K562 (cell line): ENCODE data around the gene GCSH. TPM values are rescaled to one million over a fixed set of nuclear protein-coding genes. Genes with fewer than 3 reads are reported as not detected.

Experiments used
- ADNP ChIP-seq: fragments of 200-800 bp; sonication (Bioruptor generic); IDR thresholded peaks from 2 replicates; pipeline ENCODE4 v1.6.1; 2016; ENCODE audit warnings: missing genetic modification characterization, missing compliant biosample characterization
- ATF1 ChIP-seq, 2 experiments: fragments of 450-650 bp in 1 of 2; IDR thresholded peaks; 2 replicates each; pipeline ENCODE4 v1.6.1; 2016; ENCODE audit warnings: missing compliant biosample characterization in 1 of 2, missing genetic modification characterization in 1 of 2
- CREB1 ChIP-seq, 2 experiments: sonication (generic) in 1 of 2; formaldehyde crosslinking in 1 of 2; IDR thresholded peaks; 2 replicates each; pipeline versions ENCODE4 v1.6.1 to v1.8.0; 2012 to 2022; ENCODE audit warnings: inconsistent platforms in 1 of 2, mild to moderate bottlenecking in 1 of 2, missing genetic modification reagents in 1 of 2, moderate library complexity in 1 of 2
- DMBX1 ChIP-seq: fragments of 250-450 bp; sonication (Bioruptor Pico); IDR thresholded peaks from 2 replicates; pipeline ENCODE4 v1.8.0; 2022; ENCODE audit warnings: inconsistent platforms, mild to moderate bottlenecking, moderate library complexity, borderline replicate concordance
- ELF4 ChIP-seq: fragments of 450-650 bp; formaldehyde crosslinking; IDR thresholded peaks from 2 replicates; pipeline ENCODE4 v1.4.0; 2022; ENCODE audit warnings: missing genetic modification characterization
- HDAC8 ChIP-seq: fragments of 450-650 bp; IDR thresholded peaks from 2 replicates; pipeline ENCODE4 v1.6.1; 2016; ENCODE audit warnings: mild to moderate bottlenecking, missing genetic modification characterization, moderate library complexity, missing compliant biosample characterization
- HMGXB4 ChIP-seq: sonication (generic); formaldehyde crosslinking; IDR thresholded peaks from 2 replicates; pipeline ENCODE4 v1.8.1; 2023; ENCODE audit warnings: mild to moderate bottlenecking, missing genetic modification reagents
- HNRNPH1 ChIP-seq: fragments of 200-400 bp; formaldehyde crosslinking; optimal IDR thresholded peaks from 2 replicates; pipeline ENCODE3; 2017; ENCODE audit warnings: low read depth, mild to moderate bottlenecking, low read length, moderate library complexity
- HOXB6 ChIP-seq: fragments of 250-450 bp; sonication (Bioruptor Pico); IDR thresholded peaks from 2 replicates; pipeline ENCODE4 v1.5.1; 2022; ENCODE audit warnings: mild to moderate bottlenecking, borderline replicate concordance
- KHSRP ChIP-seq: fragments of 450-650 bp; IDR thresholded peaks from 2 replicates; pipeline ENCODE4 v1.6.1; 2017
- KLF1 ChIP-seq: fragments of 450-650 bp; IDR thresholded peaks from 2 replicates; pipeline ENCODE4 v1.6.1; 2016; ENCODE audit warnings: missing genetic modification characterization, missing compliant biosample characterization
- MCM7 ChIP-seq, 2 experiments: fragments of 450-650 bp; IDR thresholded peaks; 2 replicates each; pipeline ENCODE4 v1.6.1; 2016 to 2018
- NR2F6 ChIP-seq: fragments of 450-650 bp; formaldehyde crosslinking; IDR thresholded peaks from 2 replicates; pipeline ENCODE4 v1.4.0; 2020; ENCODE audit warnings: mild to moderate bottlenecking
- PTTG1 ChIP-seq: fragments of 450-650 bp; IDR thresholded peaks from 2 replicates; pipeline ENCODE4 v1.6.1; 2016; ENCODE audit warnings: low read depth, mild to moderate bottlenecking, missing genetic modification characterization, missing compliant biosample characterization
- RBM22 ChIP-seq: fragments of 200-400 bp; formaldehyde crosslinking; IDR thresholded peaks from 2 replicates; pipeline ENCODE4 v1.6.1; 2018; ENCODE audit warnings: low read length, low read depth; ENCODE audit not compliant: poor library complexity, severe bottlenecking
- RCOR1 ChIP-seq, 2 experiments: IDR thresholded peaks; 2 replicates each; pipeline ENCODE4 v1.6.1; 2012; ENCODE audit warnings: low read depth in 2 of 2, low read length in 2 of 2, borderline replicate concordance in 1 of 2, improper control_type of control experiment in 1 of 2
- RNF219 ChIP-seq: fragments of 250-450 bp; sonication (Bioruptor Pico); IDR thresholded peaks from 2 replicates; pipeline ENCODE4 v1.5.0; 2022; ENCODE audit warnings: mild to moderate bottlenecking
- XRCC3 ChIP-seq: fragments of 450-650 bp; IDR thresholded peaks from 2 replicates; pipeline ENCODE4 v1.6.1; 2017; ENCODE audit warnings: mild to moderate bottlenecking, moderate library complexity
- ZBTB1 ChIP-seq: sonication (generic); formaldehyde crosslinking; IDR thresholded peaks from 2 replicates; pipeline ENCODE4 v1.8.1; 2023; ENCODE audit warnings: missing genetic modification reagents, low read depth, mild to moderate bottlenecking, borderline replicate concordance
- ZEB2 ChIP-seq: fragments of 450-650 bp; IDR thresholded peaks from 2 replicates; pipeline ENCODE4 v1.6.1; 2016
- ZNF140 ChIP-seq: fragments of 250-450 bp; sonication (Bioruptor Pico); IDR thresholded peaks from 2 replicates; pipeline ENCODE4 v1.8.0; 2021; ENCODE audit warnings: moderate library complexity, mild to moderate bottlenecking, inconsistent platforms
- ZNF217 ChIP-seq: sonication (generic); formaldehyde crosslinking; IDR thresholded peaks from 2 replicates; pipeline ENCODE4 v1.8.0; 2022; ENCODE audit warnings: mild to moderate bottlenecking, missing genetic modification reagents
- ZNF398 ChIP-seq: fragments of 250-450 bp; sonication (Bioruptor Pico); IDR thresholded peaks from 2 replicates; pipeline ENCODE4 v1.8.0; 2021; ENCODE audit warnings: moderate library complexity, mild to moderate bottlenecking, inconsistent platforms
- polyA plus RNA-seq, 8 experiments: library from polyadenylated mRNA; depleted of rRNA in 4 of 8; stranded (reverse) in 5 of 8; unstranded in 3 of 8; fragments of >200 nt; fragmentation: Nextera tagmentation in 2 of 8; fragmentation: Illumina TruSeq in 1 of 8; extraction: Ambion mirVana in 2 of 8; extraction: Trizol in 1 of 8; gene quantifications; 2 replicates each; pipeline versions ENCODE4 v1.2.1 to v1.2.3, GENCODE V29; 2011 to 2014; ENCODE audit warnings: inconsistent platforms in 1 of 8, missing spikeins in 1 of 8
- total RNA-seq, 7 experiments: library from RNA; depleted of rRNA in 6 of 7; stranded (reverse); fragments of >200 nt in 6 of 7; fragmentation: Illumina TruSeq in 2 of 7; extraction: Trizol in 2 of 7; gene quantifications; 2 replicates each; pipeline versions ENCODE4 v1.2.1 to v1.2.3, GENCODE V29; 2011 to 2021; ENCODE audit warnings: low replicate concordance in 1 of 7

The GCSH gene
- total and polyA plus RNA-seq, 9 of the 15 experiments (the other 6 are each of a cell fraction or from before 2014, with no cell fraction given), result 35.0 to 121 (median 89.0) TPM

- TF ChIP-seq HMGXB4, result no peak; the same call in 1 of the 2 replicates
- no peak for TF ChIP-seq ZNF398 (CRISPR knock-in tag)
- peak; percentile 93 for TF ChIP-seq CREB1 (IDR thresholded peaks at IDR 0.05)
- TF ChIP-seq CREB1 (CRISPR knock-in tag; IDR thresholded peaks at IDR 0.05), result peak; percentile 96
- no peak for TF ChIP-seq RNF219 (CRISPR knock-in tag)
- peak; percentile 55; the same call in 1 of the 2 replicates for TF ChIP-seq ATF1 (CRISPR knock-in tag; IDR thresholded peaks at IDR 0.05)
- TF ChIP-seq ATF1 (tag; IDR thresholded peaks at IDR 0.05), result peak; percentile 97
- no peak for TF ChIP-seq MCM7 (IDR thresholded peaks at IDR 0.05)
- no peak for TF ChIP-seq PTTG1 (tag)
- no peak for TF ChIP-seq KLF1 (tag)
- TF ChIP-seq DMBX1, result peak; percentile 55; the same call in 1 of the 2 replicates
- no peak for TF ChIP-seq ADNP (tag)
- TF ChIP-seq ZNF217, result 0 out of 2 replicates have a peak, but pooled peaks have one; percentile 20
- no peak for TF ChIP-seq HOXB6 (CRISPR knock-in tag)
- TF ChIP-seq HDAC8, result no peak
- no peak for TF ChIP-seq ZNF140 (CRISPR knock-in tag)
- no peak for TF ChIP-seq NR2F6
- peak; percentile 99 for TF ChIP-seq RBM22
- no peak for TF ChIP-seq ELF4
- TF ChIP-seq KHSRP, result no peak
- no peak for TF ChIP-seq HNRNPH1
- peak; percentile 16 to 33; a peak in 1 of 4 replicates for TF ChIP-seq RCOR1 (IDR thresholded peaks at IDR 0.05; ENCODE audit: borderline replicate concordance in 1 of 2, low read depth in 2 of 2, low read length in 2 of 2)
- no peak for TF ChIP-seq XRCC3
- TF ChIP-seq ZEB2, result peak; percentile 94
- TF ChIP-seq ZBTB1 (CRISPR knock-in tag), result no peak
These were observed 18.9 kb downstream of the GCSH start, which contains the start of gene C16orf46 (continued) for GRCh38 chr16:81077076-81077940.
